Middle frontal gyrus (tissue), 1 donor: Measurements from ENCODE around the gene CCDC78.

Experiments
- DNase-seq: peaks from one replicate; pipeline ENCODE4 v3.0.0-alpha.2; 2015; ENCODE audit warnings: low spot score; ENCODE audit errors: extremely low spot score

Gene CCDC78

DNA sequence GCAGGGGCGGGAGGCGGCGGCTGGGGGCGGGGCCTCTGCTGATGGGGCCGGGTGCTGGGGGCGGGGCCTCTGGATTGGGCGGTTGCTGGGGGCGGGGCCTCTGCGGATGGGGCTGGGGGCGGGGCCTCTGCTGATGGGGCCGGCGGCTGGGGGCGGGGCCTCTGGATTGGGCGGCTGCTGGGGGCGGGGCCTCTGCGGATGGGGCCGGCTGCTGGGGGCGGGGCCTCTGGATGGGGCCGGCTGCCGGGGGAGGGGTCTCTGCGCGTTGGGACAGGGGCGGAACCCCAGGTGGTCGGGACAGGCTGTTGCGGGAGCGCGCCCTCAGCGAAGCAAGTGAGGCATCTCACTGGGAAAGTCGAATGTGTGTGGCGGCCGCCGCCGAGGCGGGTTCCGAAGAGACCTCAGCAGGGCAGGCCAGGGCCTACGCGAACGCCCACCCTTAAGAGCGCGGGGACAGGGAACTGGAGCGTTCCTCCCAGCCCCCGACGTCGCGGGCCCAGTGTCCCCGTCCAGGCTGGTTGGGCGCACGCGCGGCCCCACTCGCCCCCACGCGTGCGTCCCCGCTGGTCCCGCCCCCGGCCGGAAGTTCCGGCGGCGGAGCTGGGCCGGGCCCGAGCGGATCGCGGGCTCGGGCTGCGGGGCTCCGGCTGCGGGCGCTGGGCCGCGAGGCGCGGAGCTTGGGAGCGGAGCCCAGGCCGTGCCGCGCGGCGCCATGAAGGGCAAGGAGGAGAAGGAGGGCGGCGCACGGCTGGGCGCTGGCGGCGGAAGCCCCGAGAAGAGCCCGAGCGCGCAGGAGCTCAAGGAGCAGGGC is 46.2 kb downstream of the CCDC78 start, which contains the start of gene STUB1:
Gene STUB1, plus strand, starts transcription at position 597 of the 811 bp plus-strand sequence. Its CDS starts 116 bp downstream, at position 713.
- peak; percentile 81 for DNase-seq

DNA sequence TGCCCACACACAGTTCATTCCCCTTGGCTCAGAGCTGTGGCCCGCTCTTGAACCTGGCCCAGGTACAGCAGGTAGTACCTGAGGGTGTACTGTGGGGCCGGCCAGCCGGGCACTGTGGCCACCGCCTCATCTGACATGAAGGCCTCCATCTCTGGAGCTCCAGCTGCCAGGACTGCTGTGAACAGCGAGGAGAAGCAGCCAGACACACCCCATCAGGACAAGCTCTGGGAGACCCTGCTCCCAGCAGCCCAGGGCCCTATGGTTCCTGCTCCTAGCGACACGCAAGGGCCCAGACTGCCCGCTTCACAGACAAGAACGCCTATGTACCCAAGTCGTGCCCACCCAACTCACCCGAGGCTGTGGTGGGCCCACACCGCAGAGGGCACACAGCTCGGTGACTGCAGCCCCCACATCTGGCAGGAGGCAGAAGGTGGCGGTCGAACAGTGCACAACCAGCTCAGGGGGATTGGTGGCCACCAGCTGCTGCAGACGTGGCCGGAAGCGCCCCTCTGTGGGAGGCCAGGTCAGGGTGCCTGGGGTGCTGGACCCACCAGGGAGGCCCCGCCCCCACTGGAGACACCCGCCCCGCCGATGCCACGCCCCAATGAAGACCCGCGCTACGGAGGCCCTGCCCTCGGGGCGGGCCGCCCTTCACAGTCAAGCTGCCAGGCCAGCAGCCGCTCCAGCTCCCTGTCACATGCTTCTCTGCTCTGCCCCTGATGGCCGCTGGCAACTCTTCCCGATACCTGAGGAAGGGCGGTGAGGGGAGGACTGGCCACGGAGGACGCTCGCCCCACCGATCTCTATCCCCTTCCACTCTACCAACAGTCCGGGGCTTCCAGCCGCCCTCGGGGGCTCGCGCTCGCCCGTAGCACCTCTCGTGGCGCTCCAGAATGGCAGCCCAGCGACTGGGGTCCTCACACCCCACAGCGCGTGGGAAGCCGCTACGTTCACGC is 47.1 kb downstream of the CCDC78 start:
- DNase-seq: no peak

DNA sequence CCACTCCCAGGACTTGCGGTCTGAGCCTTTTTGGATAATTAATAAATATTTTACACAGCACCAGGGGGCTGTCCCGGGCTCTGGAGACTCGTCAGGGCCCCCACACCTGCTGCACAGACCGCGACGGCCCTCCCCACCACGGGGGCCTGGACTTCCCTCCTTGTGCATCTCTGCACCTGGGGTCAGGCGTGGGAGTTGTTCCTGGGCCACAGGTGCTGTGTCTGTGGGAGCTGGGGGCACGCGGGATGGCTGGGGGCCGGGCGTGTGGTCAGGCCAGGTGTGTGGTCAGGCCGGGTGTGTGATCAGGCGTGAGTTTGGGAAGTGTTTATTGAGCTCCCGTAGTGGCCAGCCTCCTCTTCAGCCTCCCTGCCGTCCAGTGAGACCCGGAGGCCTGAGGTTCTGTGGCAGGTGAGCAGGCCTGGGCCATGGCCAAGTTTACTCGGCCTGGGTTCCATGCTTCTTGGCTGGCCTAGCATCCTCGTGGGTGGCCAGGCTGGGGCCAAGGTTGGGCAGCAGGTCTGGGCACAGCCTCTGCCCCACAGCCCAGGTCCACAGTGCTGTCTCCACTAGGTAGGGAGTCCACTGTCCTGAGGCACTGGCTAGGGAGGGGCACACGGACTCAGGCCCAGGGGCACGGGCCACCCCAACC is 47.9 kb downstream of the CCDC78 start:
- DNase-seq: no peak

DNA sequence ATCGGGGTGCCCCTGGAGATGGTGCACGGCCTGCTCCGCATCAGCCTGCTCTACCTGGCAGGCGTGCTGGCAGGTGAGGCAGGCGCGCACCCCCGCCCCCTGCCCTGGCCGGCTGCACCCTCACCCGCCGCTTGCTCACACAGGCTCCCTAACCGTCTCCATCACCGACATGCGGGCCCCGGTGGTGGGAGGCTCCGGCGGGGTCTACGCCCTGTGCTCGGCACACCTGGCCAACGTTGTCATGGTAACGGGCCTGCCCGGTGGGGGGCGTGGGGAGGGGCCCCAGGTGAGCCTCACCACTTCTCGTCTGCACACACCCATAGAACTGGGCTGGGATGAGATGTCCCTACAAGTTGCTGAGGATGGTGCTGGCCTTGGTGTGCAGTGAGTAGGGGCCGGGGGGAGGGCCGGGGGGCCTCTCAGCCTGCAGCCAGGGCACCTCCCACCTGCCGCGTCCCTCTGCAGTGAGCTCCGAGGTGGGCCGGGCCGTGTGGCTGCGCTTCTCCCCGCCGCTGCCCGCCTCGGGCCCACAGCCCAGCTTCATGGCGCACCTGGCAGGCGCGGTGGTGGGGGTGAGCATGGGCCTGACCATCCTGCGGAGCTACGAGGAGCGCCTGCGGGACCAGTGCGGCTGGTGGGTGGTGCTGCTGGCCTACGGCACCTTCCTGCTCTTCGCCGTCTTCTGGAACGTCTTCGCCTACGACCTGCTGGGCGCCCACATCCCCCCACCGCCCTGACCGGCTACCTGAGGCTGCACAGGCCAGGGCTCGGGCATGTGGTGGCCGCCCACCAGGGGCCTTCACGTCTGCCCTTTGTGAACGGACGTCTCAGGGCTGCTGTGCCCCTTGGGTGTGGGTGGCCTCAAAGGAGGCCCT is 48.7 kb downstream of the CCDC78 start:
- no peak for DNase-seq

DNA sequence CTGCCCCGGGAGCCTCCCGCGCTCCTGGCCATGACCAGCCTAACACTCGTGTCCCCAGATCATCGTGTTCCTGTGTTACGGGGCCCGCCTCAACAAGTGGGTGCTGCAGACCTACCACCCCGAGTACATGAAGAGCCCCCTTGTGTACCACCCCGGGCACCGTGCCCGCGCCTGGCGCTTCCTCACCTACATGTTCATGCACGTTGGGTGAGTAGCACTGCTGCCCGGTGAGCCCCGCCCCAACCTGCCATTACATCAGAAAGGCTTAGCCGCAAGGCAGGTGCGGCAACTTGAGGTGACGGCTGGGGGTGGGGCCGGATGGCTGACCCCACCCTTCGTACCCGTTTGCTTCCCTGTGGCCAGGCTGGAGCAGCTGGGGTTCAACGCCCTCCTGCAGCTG is 49.3 kb downstream of the CCDC78 start:
- DNase-seq: no peak

DNA sequence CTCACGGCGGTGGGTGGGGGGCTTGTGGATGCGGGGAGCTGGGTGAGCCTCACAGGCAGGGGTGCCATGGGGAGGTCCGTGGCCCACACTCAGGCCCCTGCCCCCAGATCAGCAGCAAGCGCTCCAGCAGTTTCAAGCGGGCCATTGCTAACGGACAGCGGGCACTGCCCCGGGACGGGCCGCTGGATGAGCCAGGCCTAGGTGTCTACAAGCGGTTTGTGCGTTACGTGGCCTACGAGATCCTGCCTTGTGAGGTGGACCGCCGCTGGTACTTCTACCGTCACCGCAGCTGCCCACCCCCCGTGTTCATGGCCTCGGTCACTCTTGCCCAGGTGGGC is 49.7 kb downstream of the CCDC78 start:
- no peak for DNase-seq

DNA sequence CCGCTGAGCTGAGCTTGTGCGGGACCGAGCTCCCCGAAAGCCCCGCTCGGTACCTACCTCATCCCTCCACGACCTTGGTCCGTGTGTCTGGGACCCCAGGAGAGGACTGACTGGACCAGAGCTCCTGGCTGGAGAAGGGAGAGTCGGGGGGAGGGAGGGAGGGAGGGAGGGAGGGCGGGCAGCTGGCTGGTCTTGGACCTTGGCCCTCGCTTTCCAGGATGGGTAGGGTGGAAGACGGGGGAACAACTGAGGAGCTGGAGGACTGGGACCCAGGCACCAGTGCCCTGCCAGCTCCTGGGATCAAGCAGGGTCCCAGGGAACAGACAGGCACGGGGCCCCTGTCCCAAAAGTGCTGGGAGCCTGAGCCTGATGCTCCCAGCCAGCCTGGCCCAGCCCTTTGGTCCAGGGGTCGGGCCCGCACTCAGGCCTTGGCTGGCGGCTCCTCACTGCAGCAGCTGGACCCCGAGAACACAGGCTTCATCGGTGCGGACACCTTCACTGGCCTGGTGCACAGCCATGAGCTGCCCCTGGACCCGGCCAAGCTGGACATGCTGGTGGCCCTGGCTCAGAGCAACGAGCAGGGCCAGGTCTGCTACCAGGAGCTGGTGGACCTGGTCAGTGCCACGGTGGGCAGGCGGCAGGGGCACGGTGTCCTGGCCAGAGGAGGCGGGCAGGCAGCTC is 50.2 kb downstream of the CCDC78 start:
- no peak for DNase-seq

DNA sequence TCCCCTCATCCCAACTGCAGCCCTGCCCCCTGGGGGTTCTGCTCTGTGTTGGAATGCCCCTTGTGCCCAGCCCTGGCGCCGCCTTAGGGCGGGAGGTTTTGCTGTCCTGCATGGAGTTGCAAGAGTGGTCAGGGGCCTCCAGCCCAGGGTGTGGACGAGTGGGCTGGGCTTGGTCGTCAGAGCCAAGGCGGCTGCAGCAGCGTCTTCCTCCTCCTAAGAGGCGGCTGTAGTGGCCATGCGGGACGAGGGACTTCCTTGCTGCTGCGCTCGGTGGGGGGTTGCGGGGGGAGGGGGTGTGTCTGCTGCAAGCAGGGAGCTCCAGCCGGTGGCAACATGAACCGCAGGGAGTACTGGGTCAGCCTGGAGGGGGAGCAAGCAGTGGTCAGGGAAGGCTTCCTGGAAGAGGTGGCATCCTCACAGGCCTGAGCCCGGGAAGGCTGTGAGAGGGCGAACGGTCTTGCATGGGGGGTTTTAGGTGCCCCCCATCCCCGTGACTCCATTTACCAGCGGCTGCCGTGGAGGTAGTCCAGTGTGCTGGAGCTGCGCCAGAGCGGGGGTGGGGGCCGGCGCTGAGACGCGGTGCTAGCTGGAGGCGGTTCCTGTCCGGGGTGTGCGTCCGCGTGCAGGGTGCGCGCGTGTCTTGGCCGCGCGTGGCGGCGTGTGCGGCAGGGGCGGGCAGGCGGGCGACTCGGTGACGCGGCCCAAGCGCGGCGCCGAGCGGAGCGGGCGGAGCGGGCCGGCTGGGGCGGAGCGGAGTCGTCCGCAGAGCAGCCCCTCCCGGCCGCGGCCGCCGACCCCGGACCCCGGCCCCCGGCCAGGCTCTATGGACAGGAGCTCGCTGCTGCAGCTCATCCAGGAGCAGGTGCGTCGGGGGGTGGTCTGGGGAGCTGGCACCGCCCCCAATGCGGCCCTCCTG is 51.0 kb downstream of the CCDC78 start, which contains the start of gene RHBDL1:
Gene RHBDL1, plus strand, starts transcription at position 704 of the 916 bp plus-strand sequence. Its CDS starts 120 bp downstream, at position 824.
- peak; percentile 44 for DNase-seq

DNA sequence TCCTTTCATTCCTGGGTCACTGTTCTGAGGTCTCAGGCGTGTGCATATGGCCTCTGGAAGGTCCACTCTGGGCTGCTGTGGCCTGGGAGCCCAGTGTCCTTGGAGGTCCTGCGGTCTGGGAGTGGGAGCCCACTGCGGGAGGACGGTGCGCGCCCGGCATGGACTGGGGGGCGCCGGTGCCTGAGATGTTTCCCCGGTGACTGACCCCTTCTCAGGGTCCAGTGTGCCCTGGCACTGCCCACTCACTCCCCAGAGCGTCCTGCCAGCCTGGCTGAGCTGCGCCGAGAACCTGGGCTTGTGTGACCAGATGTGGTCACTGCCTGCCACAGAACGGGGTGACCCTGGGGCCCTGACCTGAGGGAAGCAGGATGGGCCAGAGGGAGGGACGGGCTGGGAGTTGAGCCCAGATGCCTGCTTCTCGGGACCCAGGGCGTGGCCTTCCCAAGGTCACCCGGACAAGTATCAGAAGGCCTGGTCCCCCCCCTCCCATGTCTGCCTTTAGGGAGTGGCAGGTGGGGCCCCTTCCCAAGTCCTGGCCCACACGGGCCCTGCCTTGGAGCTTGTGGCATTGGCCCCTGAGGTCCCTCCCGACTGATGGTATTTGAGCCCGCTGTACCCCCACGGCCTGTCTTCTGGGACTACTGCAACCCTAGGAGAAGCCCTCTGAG is 51.9 kb downstream of the CCDC78 start:
- no peak for DNase-seq

DNA sequence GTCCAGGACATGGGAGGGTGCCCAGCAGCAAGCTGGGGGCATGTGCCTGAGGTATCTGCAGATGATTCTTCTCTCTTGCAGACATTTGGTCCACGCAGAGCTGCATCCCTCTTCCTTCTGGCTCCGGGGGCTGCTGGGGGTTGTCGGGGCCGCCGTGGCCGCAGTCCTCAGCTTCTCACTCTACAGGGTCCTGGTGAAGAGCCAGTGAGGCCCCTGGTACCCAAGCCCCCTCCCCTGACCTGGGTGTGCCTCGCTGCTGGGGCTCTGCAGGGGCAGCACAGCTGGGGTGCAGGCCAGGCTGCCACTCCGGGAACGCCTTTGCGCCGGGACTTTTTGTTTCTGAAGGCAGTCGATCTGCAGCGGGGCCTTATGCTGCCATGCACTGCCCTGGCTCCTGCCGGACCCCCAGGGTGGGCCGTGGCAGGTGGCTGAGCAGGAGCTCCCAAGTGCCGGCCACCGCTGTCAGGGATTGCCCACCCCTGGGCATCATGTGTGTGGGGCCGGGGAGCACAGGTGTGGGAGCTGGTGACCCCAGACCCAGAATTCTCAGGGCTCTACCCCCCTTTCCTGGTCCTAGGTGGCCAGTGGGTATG is 52.7 kb downstream of the CCDC78 start:
- no peak for DNase-seq

DNA sequence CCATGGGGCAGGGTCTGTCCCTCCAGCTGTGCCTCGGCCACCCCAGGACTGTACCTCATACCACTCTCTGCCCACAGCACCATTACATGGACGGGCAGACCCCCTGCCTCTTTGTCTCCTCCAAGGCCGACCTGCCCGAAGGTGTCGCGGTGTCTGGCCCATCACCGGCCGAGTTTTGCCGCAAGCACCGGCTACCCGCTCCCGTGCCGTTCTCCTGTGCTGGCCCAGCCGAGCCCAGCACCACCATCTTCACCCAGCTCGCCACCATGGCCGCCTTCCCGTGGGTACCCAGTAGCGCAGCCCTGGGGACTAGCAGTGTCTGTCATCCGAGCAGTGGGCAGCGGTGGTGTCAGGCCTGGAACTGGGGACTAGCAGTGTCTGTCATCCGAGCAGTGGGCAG is 53.4 kb downstream of the CCDC78 start:
- DNase-seq: no peak
